Measurements from ENCODE around the gene ZNF184.

GRCh38 chr6:27494103-27494502 is 21.2 kb upstream of the ZNF184 start:
- TF ChIP-seq CTCF (conservative IDR thresholded peaks at IDR 0.05; ENCODE audit: low read length) (no peak), EZH2phosphoT487 (IDR thresholded peaks at IDR 0.05; ENCODE audit: borderline replicate concordance) (no peak)
